BLaER1 treated with 17β-estradiol and CSF1 and Interleukin-3, amounts not matched to agents 10 nM and 100 nM (cell line): Measurements from ENCODE around the gene CPNE6.
A peak's percentile ranks its signal among the peaks of the same experiment; 100 is the strongest.

Experiments used
- H3K27ac ChIP-seq, 11 experiments: shearing (Covaris generic); formaldehyde crosslinking; 2 replicates each; pipeline ENCODE4 v1.8.1; 2022
- H3K27me3 ChIP-seq, 11 experiments: shearing (Covaris generic); formaldehyde crosslinking; 2 replicates each; pipeline ENCODE4 v1.8.1; 2022
- H3K36me3 ChIP-seq, 11 experiments: shearing (Covaris generic); formaldehyde crosslinking; 2 replicates each; pipeline ENCODE4 v1.8.1; 2022
- H3K4me1 ChIP-seq, 10 experiments: shearing (Covaris generic); formaldehyde crosslinking; 2 replicates each; pipeline ENCODE4 v1.8.1; 2022
- H3K4me2 ChIP-seq, 11 experiments: shearing (Covaris generic); formaldehyde crosslinking; 2 replicates each; pipeline ENCODE4 v1.8.1; 2022
- H3K4me3 ChIP-seq, 10 experiments: shearing (Covaris generic); formaldehyde crosslinking; 2 replicates each; pipeline ENCODE4 v1.8.1; 2022
- H3K9ac ChIP-seq, 11 experiments: shearing (Covaris generic); formaldehyde crosslinking; 2 replicates each; pipeline ENCODE4 v1.8.1; 2022
- H3K9me3 ChIP-seq, 11 experiments: shearing (Covaris generic); formaldehyde crosslinking; replicated peaks in 1 of 11; 2 replicates each; pipeline ENCODE4 v1.8.1; 2022
- H4K20me1 ChIP-seq, 11 experiments: shearing (Covaris generic); formaldehyde crosslinking; 2 replicates each; pipeline ENCODE4 v1.8.1; 2022
- Cebpa-rat ChIP-seq, 11 experiments: shearing (Covaris generic); IDR thresholded peaks; 2 replicates each; pipeline ENCODE4 v1.8.1; 2022

CPNE6 gene

GRCh38 chr14:24116128-24116814 lies 44.9 kb downstream of the CPNE6 start:
- peak overlapping the region; percentile 96 to 100 (median 97) for H3K4me2 ChIP-seq
- no peak for TF ChIP-seq Cebpa-rat (IDR thresholded peaks at IDR 0.05)
- H3K9me3 ChIP-seq, result no peaks in the 10 kb centered on the region
- no peaks in the 10 kb centered on the region for H3K27me3 ChIP-seq
- peak overlapping the region; percentile 85 to 97 (median 90); a peak in 20 of 22 replicates for H3K9ac ChIP-seq
- H3K27ac ChIP-seq, result peak overlapping the region in 1 of 11 experiments; percentile 95; a peak in 1 of 22 replicates
- H3K4me3 ChIP-seq, result peak overlapping the region; percentile 71 to 88 (median 76)
- peaks cover 14 to 28% (median 24%) of the 10 kb centered on the region in 10 experiments for H3K4me1 ChIP-seq
- peaks cover 0 to 8% (median 0%) of the 10 kb centered on the region in 11 experiments; a peak in 3 of 22 replicates for H4K20me1 ChIP-seq
- peaks cover 44 to 53% (median 47%) of the 10 kb centered on the region in 11 experiments for H3K36me3 ChIP-seq

GRCh38 chr14:24117179-24117578 lies 45.8 kb downstream of the CPNE6 start:
- Histone ChIP-seq H3K27me3 (no peaks in the 10 kb centered on the region), H4K20me1 (peaks cover 0 to 8% (median 0%) of the 10 kb centered on the region in 11 experiments; a peak in 3 of 22 replicates), H3K4me3 (no peak overlapping the region), H3K9ac (peak overlapping the region in 3 of 11 experiments; percentile 20 to 96 (median 85); a peak in 2 of 22 replicates), H3K4me2 (peak overlapping the region in 7 of 11 experiments; percentile 6 to 99 (median 97); a peak in 7 of 22 replicates), H3K27ac (no peak overlapping the region), H3K36me3 (peaks cover 54 to 61% (median 56%) of the 10 kb centered on the region in 11 experiments), H3K9me3 (no peaks in the 10 kb centered on the region), H3K4me1 (peaks cover 14 to 27% (median 24%) of the 10 kb centered on the region in 10 experiments)
- TF ChIP-seq Cebpa-rat (IDR thresholded peaks at IDR 0.05), result no peak

- no peak for TF ChIP-seq Cebpa-rat (IDR thresholded peaks at IDR 0.05)
- H3K4me1 ChIP-seq, result peaks cover 14 to 22% (median 20%) of the 10 kb centered on the region in 10 experiments
- H3K27ac ChIP-seq, result no peak overlapping the region
- H4K20me1 ChIP-seq, result peaks cover 0 to 8% (median 0%) of the 10 kb centered on the region in 11 experiments; a peak in 3 of 22 replicates
- peaks cover 76 to 86% (median 81%) of the 10 kb centered on the region in 11 experiments for H3K36me3 ChIP-seq
- H3K9me3 ChIP-seq, result no peaks in the 10 kb centered on the region
- H3K4me2 ChIP-seq, result no peak overlapping the region
- no peak overlapping the region for H3K4me3 ChIP-seq
- H3K27me3 ChIP-seq, result no peaks in the 10 kb centered on the region
- H3K9ac ChIP-seq, result no peak overlapping the region
Measured at GRCh38 chr14:24119691-24120090, 48.3 kb downstream of the CPNE6 start.

- H3K27ac ChIP-seq, result no peak overlapping the region
- H3K36me3 ChIP-seq, result peaks cover 76 to 89% (median 83%) of the 10 kb centered on the region in 11 experiments
- peaks cover 0 to 6% (median 0%) of the 10 kb centered on the region in 11 experiments; a peak in 3 of 22 replicates for H4K20me1 ChIP-seq
- no peaks in the 10 kb centered on the region for H3K27me3 ChIP-seq
- no peak overlapping the region; a peak in 1 of 22 replicates for H3K9ac ChIP-seq
- no peaks in the 10 kb centered on the region for H3K9me3 ChIP-seq
- H3K4me2 ChIP-seq, result no peak overlapping the region
- TF ChIP-seq Cebpa-rat (IDR thresholded peaks at IDR 0.05), result no peak
- H3K4me1 ChIP-seq, result peaks cover 10 to 19% (median 16%) of the 10 kb centered on the region in 10 experiments
- no peak overlapping the region for H3K4me3 ChIP-seq
Measured at GRCh38 chr14:24121210-24121609, 49.8 kb downstream of the CPNE6 start.

GRCh38 chr14:24122416-24122815 lies 51.1 kb downstream of the CPNE6 start:
- TF ChIP-seq Cebpa-rat (IDR thresholded peaks at IDR 0.05), result no peak

GRCh38 chr14:24122898-24123297 lies 51.5 kb downstream of the CPNE6 start:
- H3K27me3 ChIP-seq, result no peaks in the 10 kb centered on the region
- no peaks in the 10 kb centered on the region for H4K20me1 ChIP-seq
- no peak overlapping the region for H3K4me2 ChIP-seq
- no peaks in the 10 kb centered on the region for H3K9me3 ChIP-seq
- H3K4me1 ChIP-seq, result peaks cover 0 to 24% (median 18%) of the 10 kb centered on the region in 10 experiments; a peak in 14 of 20 replicates
- TF ChIP-seq Cebpa-rat (IDR thresholded peaks at IDR 0.05), result no peak
- peaks cover 60 to 73% (median 70%) of the 10 kb centered on the region in 11 experiments for H3K36me3 ChIP-seq
- H3K27ac ChIP-seq, result no peak overlapping the region
- no peak overlapping the region for H3K9ac ChIP-seq
- no peak overlapping the region for H3K4me3 ChIP-seq

More at GRCh38 chr14:24122416-24122815, 51.1 kb downstream of the CPNE6 start:
- Histone ChIP-seq H3K4me2 (no peak overlapping the region), H3K9ac (no peak overlapping the region), H3K36me3 (peaks cover 65 to 78% (median 75%) of the 10 kb centered on the region in 11 experiments), H3K4me1 (peaks cover 2 to 19% (median 13%) of the 10 kb centered on the region in 10 experiments; a peak in 17 of 20 replicates), H3K27me3 (no peaks in the 10 kb centered on the region), H3K9me3 (no peaks in the 10 kb centered on the region), H3K27ac (no peak overlapping the region), H3K4me3 (no peak overlapping the region), H4K20me1 (no peaks in the 10 kb centered on the region; a peak in 1 of 22 replicates)

GRCh38 chr14:24123424-24124417 lies 52.4 kb downstream of the CPNE6 start:
- Histone ChIP-seq H4K20me1 (no peaks in the 10 kb centered on the region), H3K4me2 (no peak overlapping the region), H3K4me3 (no peak overlapping the region), H3K9ac (no peak overlapping the region; a peak in 1 of 22 replicates), H3K27ac (no peak overlapping the region), H3K4me1 (peaks cover 0 to 31% (median 22%) of the 10 kb centered on the region in 10 experiments; a peak in 14 of 20 replicates), H3K27me3 (no peaks in the 10 kb centered on the region), H3K36me3 (peaks cover 52 to 65% (median 62%) of the 10 kb centered on the region in 11 experiments), H3K9me3 (no peaks in the 10 kb centered on the region)
- TF ChIP-seq Cebpa-rat (IDR thresholded peaks at IDR 0.05), result no peak

GRCh38 chr14:24126939-24127338 lies 55.6 kb downstream of the CPNE6 start:
- no peak for TF ChIP-seq Cebpa-rat (IDR thresholded peaks at IDR 0.05)
- Histone ChIP-seq H3K9me3 (no peaks in the 10 kb centered on the region), H3K36me3 (peaks cover 20 to 32% (median 30%) of the 10 kb centered on the region in 11 experiments), H3K9ac (no peak overlapping the region), H3K4me3 (no peak overlapping the region), H3K27ac (no peak overlapping the region), H4K20me1 (no peaks in the 10 kb centered on the region; a peak in 1 of 22 replicates), H3K27me3 (no peaks in the 10 kb centered on the region), H3K4me2 (peak overlapping the region in 6 of 11 experiments; percentile 16 to 62 (median 52); a peak in 10 of 22 replicates), H3K4me1 (peaks cover 8 to 40% (median 29%) of the 10 kb centered on the region in 10 experiments; a peak in 18 of 20 replicates)
